ENCODE measurements around the gene KANSL1.

The KANSL1 gene

GRCh38 chr17:46086821-46087220 is 106.4 kb downstream of the KANSL1 start:
- no peak for DNase-seq (ENCODE audit: low read depth)
- H3K4me3 ChIP-seq (ENCODE audit: low read depth, low read length): no peak overlapping the region
- TF ChIP-seq CTCF (conservative IDR thresholded peaks at IDR 0.05; ENCODE audit: low read depth, low read length): no peak

GRCh38 chr17:46085522-46085921 is 107.7 kb downstream of the KANSL1 start:
- H3K4me3 ChIP-seq (ENCODE audit: low read depth, low read length): no peak overlapping the region
- no peak for DNase-seq (ENCODE audit: low read depth)
- TF ChIP-seq CTCF (conservative IDR thresholded peaks at IDR 0.05; ENCODE audit: low read depth, low read length): no peak

GRCh38 chr17:46082257-46082656 is 111.0 kb downstream of the KANSL1 start:
- no peak for DNase-seq (ENCODE audit: low read depth)
- TF ChIP-seq CTCF (conservative IDR thresholded peaks at IDR 0.05; ENCODE audit: low read depth, low read length): no peak
- H3K4me3 ChIP-seq (ENCODE audit: low read depth, low read length): no peak overlapping the region

GRCh38 chr17:46081018-46081320 is 112.3 kb downstream of the KANSL1 start:
- H3K4me3 ChIP-seq (ENCODE audit: low read depth, low read length): no peak overlapping the region
- TF ChIP-seq CTCF (conservative IDR thresholded peaks at IDR 0.05; ENCODE audit: low read depth, low read length): no peak
- no peak for DNase-seq (ENCODE audit: low read depth)

- DNase-seq (ENCODE audit: low read depth): no peak
- TF ChIP-seq CTCF (conservative IDR thresholded peaks at IDR 0.05; ENCODE audit: low read depth, low read length): no peak
- no peak overlapping the region for H3K4me3 ChIP-seq (ENCODE audit: low read depth, low read length)
These were observed 112.9 kb downstream of the KANSL1 start for GRCh38 chr17:46080118-46081017.

- H3K4me3 ChIP-seq (ENCODE audit: low read depth, low read length): no peak overlapping the region
- TF ChIP-seq CTCF (conservative IDR thresholded peaks at IDR 0.05; ENCODE audit: low read depth, low read length): no peak
- DNase-seq (ENCODE audit: low read depth): no peak
These were observed 114.6 kb downstream of the KANSL1 start for GRCh38 chr17:46078675-46079074.

- no peak overlapping the region for H3K4me3 ChIP-seq (ENCODE audit: low read depth, low read length)
- no peak for TF ChIP-seq CTCF (conservative IDR thresholded peaks at IDR 0.05; ENCODE audit: low read depth, low read length)
- no peak for DNase-seq (ENCODE audit: low read depth)
These were observed 118.7 kb downstream of the KANSL1 start for GRCh38 chr17:46074540-46074939.
